ENCODE measurements around the gene DGCR2.

DNA sequence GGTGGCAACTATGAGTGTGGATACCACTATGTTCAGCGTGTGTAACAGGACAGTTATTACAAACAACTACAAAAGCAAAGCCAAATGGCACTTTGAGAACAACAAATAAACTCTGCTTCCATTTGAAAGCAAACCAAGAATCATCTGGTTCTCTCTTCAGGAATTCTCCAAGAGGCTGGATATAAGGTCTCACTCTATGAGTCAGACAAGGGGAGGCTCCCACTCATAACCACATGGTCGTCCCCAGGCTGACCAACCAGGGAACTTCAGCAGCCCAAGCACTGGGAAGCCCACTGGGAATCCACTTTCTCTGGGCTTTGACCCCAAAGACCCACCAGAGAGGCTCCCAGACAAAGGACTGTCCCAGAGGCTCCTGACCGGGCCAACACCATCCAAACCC lies 35.3 kb downstream of the DGCR2 start:
- TF ChIP-seq, protein P1, sequence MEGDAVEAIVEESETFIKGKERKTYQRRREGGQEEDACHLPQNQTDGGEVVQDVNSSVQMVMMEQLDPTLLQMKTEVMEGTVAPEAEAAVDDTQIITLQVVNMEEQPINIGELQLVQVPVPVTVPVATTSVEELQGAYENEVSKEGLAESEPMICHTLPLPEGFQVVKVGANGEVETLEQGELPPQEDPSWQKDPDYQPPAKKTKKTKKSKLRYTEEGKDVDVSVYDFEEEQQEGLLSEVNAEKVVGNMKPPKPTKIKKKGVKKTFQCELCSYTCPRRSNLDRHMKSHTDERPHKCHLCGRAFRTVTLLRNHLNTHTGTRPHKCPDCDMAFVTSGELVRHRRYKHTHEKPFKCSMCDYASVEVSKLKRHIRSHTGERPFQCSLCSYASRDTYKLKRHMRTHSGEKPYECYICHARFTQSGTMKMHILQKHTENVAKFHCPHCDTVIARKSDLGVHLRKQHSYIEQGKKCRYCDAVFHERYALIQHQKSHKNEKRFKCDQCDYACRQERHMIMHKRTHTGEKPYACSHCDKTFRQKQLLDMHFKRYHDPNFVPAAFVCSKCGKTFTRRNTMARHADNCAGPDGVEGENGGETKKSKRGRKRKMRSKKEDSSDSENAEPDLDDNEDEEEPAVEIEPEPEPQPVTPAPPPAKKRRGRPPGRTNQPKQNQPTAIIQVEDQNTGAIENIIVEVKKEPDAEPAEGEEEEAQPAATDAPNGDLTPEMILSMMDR (IDR thresholded peaks at IDR 0.05) = no peak
- no peak for TF ChIP-seq POLR2A (IDR thresholded peaks at IDR 0.05)

All from heart left ventricle (tissue), 13 donors.